ENCODE measurements around the gene GADL1. TPM values are rescaled to one million over a fixed set of nuclear protein-coding genes. Genes with fewer than 3 reads are reported as not detected.

GADL1 gene
- total and polyA plus RNA-seq, 3 donors from 2014 or later, result 0.08 to 0.30 TPM; not detected in 1

- Histone ChIP-seq H3K36me3 (ENCODE audit: low read depth, missing control alignments) (no peaks in the 10 kb centered on the region), H3K27me3 (no peaks in the 10 kb centered on the region), H3K27ac (no peak overlapping the region), H3K4me1 (peaks cover 2% of the 10 kb centered on the region), H3K4me3 (no peak overlapping the region), H3K9me3 (no peaks in the 10 kb centered on the region)
- WGBS, 2 donors, result 91 to 96% methylated on average over 3 of the region's 3 CpGs
- TF ChIP-seq CTCF (IDR thresholded peaks at IDR 0.05), result no peak
- no peak for TF ChIP-seq POLR2A (IDR thresholded peaks at IDR 0.05)
- intact Hi-C loops (cut with DNase I; ENCODE audit: low total_unique reads), result no loop called here
- DNase-seq, result no peak
These were observed 199.8 kb downstream of the GADL1 start for GRCh38 chr3:30694668-30695067.

- no peaks in the 10 kb centered on the region for H3K27me3 ChIP-seq
- intact Hi-C loops (cut with DNase I; ENCODE audit: low total_unique reads), result no loop called here
- TF ChIP-seq POLR2A (IDR thresholded peaks at IDR 0.05) (no peak), CTCF (IDR thresholded peaks at IDR 0.05) (no peak)
- no peaks in the 10 kb centered on the region for H3K36me3 ChIP-seq (ENCODE audit: low read depth, missing control alignments)
- H3K9me3 ChIP-seq, result no peaks in the 10 kb centered on the region
- no peak for DNase-seq
- no peak overlapping the region for H3K4me3 ChIP-seq
- H3K4me1 ChIP-seq, result peaks cover 6% of the 10 kb centered on the region
- 84 to 88% methylated on average over 3 of the region's 3 CpGs for WGBS, 2 donors
- H3K27ac ChIP-seq, result no peak overlapping the region
These were observed 200.3 kb downstream of the GADL1 start for GRCh38 chr3:30694148-30694547.

GRCh38 chr3:30693470-30694120 lies 200.9 kb downstream of the GADL1 start:
- WGBS, 2 donors, result 28 to 37% methylated on average over 2 of the region's 2 CpGs
- Histone ChIP-seq H3K9me3 (no peaks in the 10 kb centered on the region), H3K27me3 (no peaks in the 10 kb centered on the region), H3K4me3 (no peak overlapping the region), H3K27ac (no peak overlapping the region), H3K4me1 (peaks cover 10% of the 10 kb centered on the region), H3K36me3 (ENCODE audit: low read depth, missing control alignments) (no peaks in the 10 kb centered on the region)
- intact Hi-C loops (cut with DNase I; ENCODE audit: low total_unique reads), result no loop called here
- TF ChIP-seq POLR2A (IDR thresholded peaks at IDR 0.05), result no peak
- TF ChIP-seq CTCF (IDR thresholded peaks at IDR 0.05), result peak; percentile 59 to 80 (median 72)
- DNase-seq, result peak; percentile 55

- DNase-seq, result no peak
- peaks cover 15% of the 10 kb centered on the region for H3K4me1 ChIP-seq
- H3K36me3 ChIP-seq (ENCODE audit: low read depth, missing control alignments), result no peaks in the 10 kb centered on the region
- intact Hi-C loops (cut with DNase I; ENCODE audit: low total_unique reads), result no loop called here
- H3K27ac ChIP-seq, result no peak overlapping the region
- TF ChIP-seq CTCF (IDR thresholded peaks at IDR 0.05) (no peak), POLR2A (IDR thresholded peaks at IDR 0.05) (no peak)
- no peaks in the 10 kb centered on the region for H3K9me3 ChIP-seq
- H3K27me3 ChIP-seq, result no peaks in the 10 kb centered on the region
- H3K4me3 ChIP-seq, result no peak overlapping the region
- WGBS, 2 donors, result 84 to 85% methylated on average over 3 of the region's 3 CpGs
These were observed 201.8 kb downstream of the GADL1 start for GRCh38 chr3:30692498-30693130.

GRCh38 chr3:30691944-30692343 lies 202.5 kb downstream of the GADL1 start:
- no peaks in the 10 kb centered on the region for H3K27me3 ChIP-seq
- H3K4me3 ChIP-seq, result no peak overlapping the region
- TF ChIP-seq CTCF (IDR thresholded peaks at IDR 0.05) (no peak), POLR2A (IDR thresholded peaks at IDR 0.05) (no peak)
- no peak for DNase-seq
- no peaks in the 10 kb centered on the region for H3K9me3 ChIP-seq
- no peak overlapping the region for H3K27ac ChIP-seq
- no peaks in the 10 kb centered on the region for H3K36me3 ChIP-seq (ENCODE audit: low read depth, missing control alignments)
- H3K4me1 ChIP-seq, result peaks cover 15% of the 10 kb centered on the region
- WGBS, 2 donors, result 93 to 100% methylated on average over 1 of the region's 1 CpG
- intact Hi-C loops (cut with DNase I; ENCODE audit: low total_unique reads), result no loop called here
